Pancreas (tissue), 10 donors: ENCODE measurements around the gene SCYGR5. TPM values are rescaled to one million over a fixed set of nuclear protein-coding genes. Genes with fewer than 3 reads are reported as not detected.

Source experiments
- ATAC-seq, 4 donors: fragments of 200-7000 bp; cut with Tn5 transposase; one replicate each; pipeline versions ENCODE4 v1.8.0 to v1.9.1; 2020; ENCODE audit warnings: mild to moderate bottlenecking in 4 of 4, moderate library complexity in 4 of 4
- DNase-seq, 6 donors: peaks; one replicate each; pipeline ENCODE4 v3.0.0-alpha.2; 2020
- FAIRE-seq: peaks from 2 replicates; lab custom pipeline; 2012; peaks lifted over from hg19 to GRCh38; lab: Jason Lieb, UNC
- H3K27ac ChIP-seq, 4 donors: fragments of 200-600 bp; sonication (generic); 1 replicate in 3 of 4; 2 replicates in 1 of 4; pipeline versions ENCODE4 v1.5.0 to v1.8.0; 2020
- H3K27me3 ChIP-seq, 4 donors: fragments of 200-600 bp; one replicate each; pipeline ENCODE4 v1.8.0; 2021
- H3K36me3 ChIP-seq, 3 donors: fragments of 200-600 bp; sonication (generic) in 1 of 3; one replicate each; pipeline versions ENCODE4 v1.5.0 to v1.8.0; 2020 to 2021
- H3K4me1 ChIP-seq, 3 donors: fragments of 200-600 bp; one replicate each; pipeline ENCODE4 v1.8.0; 2021
- H3K4me3 ChIP-seq, 4 donors: fragments of 200-600 bp; sonication (generic) in 2 of 4; one replicate each; pipeline versions ENCODE4 v1.5.0 to v1.8.0; 2020 to 2021
- H3K9me3 ChIP-seq, 4 donors: fragments of 200-600 bp; one replicate each; pipeline ENCODE4 v1.8.0; 2021
- WGBS, 2 donors: extraction: QIAGEN DNeasy Blood & Tissue Kit; methylation state at CpG; one replicate each; pipeline ENCODE4 v1.1.7; 2013; 5-methylcytosine and 5-hydroxymethylcytosine counted together
- intact Hi-C, 3 donors: fragments of 100-400 bp; cut with DNase I; formaldehyde crosslinking; loops; one replicate each; pipeline versions ENCODE4 v1.11.1 to v1.14.2; 2022
- polyA plus RNA-seq, 2 donors: library from polyadenylated mRNA; stranded (reverse); fragments of 200-250 nt; gene quantifications; one replicate each; pipeline ENCODE4 v1.2.3, GENCODE V29; 2013
- total RNA-seq, 6 donors: library from RNA; stranded (reverse); fragmentation: NEBNext Ultra II Directional in 4 of 6; extraction: Animal tissue kit (Norgen Biotek cat#: 25700) in 4 of 6; gene quantifications; one replicate each; pipeline versions ENCODE4 v1.2.1 to v1.2.4, GENCODE V29; 2021 to 2023
- TF ChIP-seq, protein P1 (sequence below), 4 donors: fragments of 200-600 bp; sonication (generic) in 3 of 4; IDR thresholded peaks; one replicate each; pipeline versions ENCODE4 v1.5.0 to v1.8.0; 2021; ENCODE audit warnings: antibody characterized with exemption in 4 of 4
- donor health status: healthy with polysubstance abuse.
- donor health status: DM: no; HTN: no; CAD: no; lungs with moderate emphysema.
- donor health status: DM: no; HTN: no; CAD: no.
- donor health status: control.
- donor health status: control.
- donor health status: Bipolar disorder and iron deficiency.
- donor health status: DM: yes; HTN: yes; CAD: no.
- donor health status: DM: no; HTN: no; CAD: no.
- donor health status: DM: no; HTN: no; CAD: no.
- donor health status: DM: yes; HTN: yes; CAD: no.

Gene SCYGR5
- total and polyA plus RNA-seq, 8 donors: not detected

GRCh38 chr2:227642656-227643055, 23.9 kb upstream of the SCYGR5 start:
- no peak for DNase-seq
- no peak for ATAC-seq
- FAIRE-seq: no peak
- TF ChIP-seq, protein P1, sequence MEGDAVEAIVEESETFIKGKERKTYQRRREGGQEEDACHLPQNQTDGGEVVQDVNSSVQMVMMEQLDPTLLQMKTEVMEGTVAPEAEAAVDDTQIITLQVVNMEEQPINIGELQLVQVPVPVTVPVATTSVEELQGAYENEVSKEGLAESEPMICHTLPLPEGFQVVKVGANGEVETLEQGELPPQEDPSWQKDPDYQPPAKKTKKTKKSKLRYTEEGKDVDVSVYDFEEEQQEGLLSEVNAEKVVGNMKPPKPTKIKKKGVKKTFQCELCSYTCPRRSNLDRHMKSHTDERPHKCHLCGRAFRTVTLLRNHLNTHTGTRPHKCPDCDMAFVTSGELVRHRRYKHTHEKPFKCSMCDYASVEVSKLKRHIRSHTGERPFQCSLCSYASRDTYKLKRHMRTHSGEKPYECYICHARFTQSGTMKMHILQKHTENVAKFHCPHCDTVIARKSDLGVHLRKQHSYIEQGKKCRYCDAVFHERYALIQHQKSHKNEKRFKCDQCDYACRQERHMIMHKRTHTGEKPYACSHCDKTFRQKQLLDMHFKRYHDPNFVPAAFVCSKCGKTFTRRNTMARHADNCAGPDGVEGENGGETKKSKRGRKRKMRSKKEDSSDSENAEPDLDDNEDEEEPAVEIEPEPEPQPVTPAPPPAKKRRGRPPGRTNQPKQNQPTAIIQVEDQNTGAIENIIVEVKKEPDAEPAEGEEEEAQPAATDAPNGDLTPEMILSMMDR (IDR thresholded peaks at IDR 0.05): no peak
- WGBS, 2 donors: 26 to 29% methylated on average over 2 of the region's 2 CpGs
- H3K4me1 ChIP-seq: no peaks in the 10 kb centered on the region
- H3K4me3 ChIP-seq: no peak overlapping the region
- H3K9me3 ChIP-seq: no peaks in the 10 kb centered on the region
- intact Hi-C loops: no loop called here
- no peak overlapping the region for H3K27ac ChIP-seq
- H3K27me3 ChIP-seq: no peaks in the 10 kb centered on the region
- H3K36me3 ChIP-seq: no peaks in the 10 kb centered on the region

- H3K4me1 ChIP-seq: no peaks in the 10 kb centered on the region
- no peak overlapping the region for H3K4me3 ChIP-seq
- no peaks in the 10 kb centered on the region for H3K9me3 ChIP-seq
- 67 to 75% methylated on average over 5 of the region's 5 CpGs for WGBS, 2 donors
- TF ChIP-seq, protein P1 (IDR thresholded peaks at IDR 0.05): no peak
- intact Hi-C loops: no loop called here
- DNase-seq (no peak), FAIRE-seq (no peak), ATAC-seq (no peak)
- no peaks in the 10 kb centered on the region for H3K27me3 ChIP-seq
- no peak overlapping the region for H3K27ac ChIP-seq
- no peaks in the 10 kb centered on the region for H3K36me3 ChIP-seq
Measured at GRCh38 chr2:227643990-227644551, 22.5 kb upstream of the SCYGR5 start.

DNA sequence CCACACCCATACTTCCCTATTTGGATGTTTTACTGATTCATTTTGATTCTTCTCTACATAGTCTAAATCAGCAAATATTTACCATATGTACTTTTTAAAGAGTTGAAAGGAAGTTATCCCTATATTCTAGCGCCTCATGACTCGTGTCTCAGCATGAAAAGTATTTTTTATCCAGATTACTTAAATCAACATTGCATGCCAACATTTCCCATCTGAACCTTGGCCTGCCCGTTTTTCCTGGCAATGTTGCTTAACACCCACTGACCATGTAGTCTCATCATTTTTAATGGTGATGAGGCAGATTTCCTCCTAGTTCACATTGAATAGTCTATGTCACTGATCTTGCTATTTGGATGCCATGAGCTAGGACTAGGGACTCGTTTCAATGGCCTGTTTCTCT, 13.2 kb upstream of the SCYGR5 start:
- WGBS, 2 donors: 18 to 40% methylated on average over 4 of the region's 4 CpGs
- TF ChIP-seq, protein P1 (IDR thresholded peaks at IDR 0.05): no peak
- Histone ChIP-seq H3K27ac (no peak overlapping the region), H3K4me3 (no peak overlapping the region), H3K9me3 (no peaks in the 10 kb centered on the region), H3K4me1 (no peaks in the 10 kb centered on the region), H3K36me3 (no peaks in the 10 kb centered on the region), H3K27me3 (no peaks in the 10 kb centered on the region)
- intact Hi-C loops: no loop called here
- no peak for DNase-seq
- peak in 1 of 4 donors; percentile 53 for ATAC-seq
- no peak for FAIRE-seq

GRCh38 chr2:227654426-227654825, 12.2 kb upstream of the SCYGR5 start:
- 49 to 63% methylated on average over 1 of the region's 1 CpG for WGBS, 2 donors
- Histone ChIP-seq H3K9me3 (no peaks in the 10 kb centered on the region), H3K36me3 (no peaks in the 10 kb centered on the region), H3K4me1 (no peaks in the 10 kb centered on the region), H3K4me3 (no peak overlapping the region), H3K27me3 (no peaks in the 10 kb centered on the region), H3K27ac (no peak overlapping the region)
- ATAC-seq (no peak), FAIRE-seq (no peak), DNase-seq (no peak)
- TF ChIP-seq, protein P1 (IDR thresholded peaks at IDR 0.05): no peak
- intact Hi-C loops: no loop called here

- TF ChIP-seq, protein P1 (IDR thresholded peaks at IDR 0.05): no peak
- ATAC-seq (peak in 3 of 4 donors; percentile 27 to 68 (median 43)), FAIRE-seq (no peak), DNase-seq (no peak)
- Histone ChIP-seq H3K4me3 (no peak overlapping the region), H3K36me3 (no peaks in the 10 kb centered on the region), H3K27me3 (no peaks in the 10 kb centered on the region), H3K9me3 (no peaks in the 10 kb centered on the region), H3K4me1 (no peaks in the 10 kb centered on the region), H3K27ac (no peak overlapping the region)
- WGBS, 2 donors: 65 to 69% methylated on average over 1 of the region's 1 CpG
- intact Hi-C loops: loop anchor here in 1 of 3 donors (5.0 kb wide), 1 partner anchor 112 kb away; no protein-coding TSS in a partner anchor
Measured at GRCh38 chr2:227655454-227655853, 11.2 kb upstream of the SCYGR5 start.
